Adrenal gland (tissue), 12 donors: Measurements from ENCODE around the gene TMEM267. TPM values are rescaled to one million over a fixed set of nuclear protein-coding genes. Genes with fewer than 3 reads are reported as not detected.
"Not testable (repeated sequence)": the region's sequence is repeated elsewhere in the genome, so short reads cannot be mapped to it uniquely, and the experiment has no call there.

Experiments used
- DNase-seq, 7 donors: peaks; one replicate each; pipeline ENCODE4 v3.0.0-alpha.2; 2019 to 2020
- H3K27ac ChIP-seq, 5 donors: fragments of 200-600 bp; sonication (generic) in 4 of 5; 1 replicate in 3 of 5; 2 replicates in 2 of 5; pipeline versions ENCODE4 v1.5.1 to v1.8.0; 2016 to 2020; ENCODE audit warnings: mild to moderate bottlenecking in 1 of 5
- H3K27me3 ChIP-seq: fragments of 200-600 bp; 2 replicates; pipeline ENCODE4 v1.8.0; 2021
- H3K36me3 ChIP-seq, 2 donors: fragments of 200-600 bp; replicated peaks in 1 of 2; 1 replicate in 1 of 2; 2 replicates in 1 of 2; pipeline versions ENCODE4 v1.5.1 to v1.8.0; 2018 to 2022
- H3K4me1 ChIP-seq, 2 donors: fragments of 200-600 bp; replicated peaks in 1 of 2; 1 replicate in 1 of 2; 2 replicates in 1 of 2; pipeline versions ENCODE4 v1.5.1 to v1.8.0; 2018 to 2021
- H3K4me3 ChIP-seq, 4 donors: fragments of 200-600 bp; sonication (generic) in 3 of 4; one replicate each; pipeline ENCODE4 v1.5.1; 2016 to 2018
- H3K9me3 ChIP-seq, 3 donors: fragments of 200-600 bp; sonication (generic) in 1 of 3; replicated peaks in 1 of 3; 1 replicate in 2 of 3; 2 replicates in 1 of 3; pipeline versions ENCODE4 v1.5.1 to v1.8.0; 2016 to 2021
- CTCF ChIP-seq, 6 experiments: fragments of 450-650 bp in 4 of 6; fragments of 200-600 bp in 2 of 6; sonication (generic) in 1 of 6; IDR thresholded peaks; 1 replicate in 5 of 6; 2 replicates in 1 of 6; pipeline versions ENCODE4 v1.5.1 to v1.8.0; 2016 to 2021; ENCODE audit warnings: antibody characterized with exemption in 6 of 6, mild to moderate bottlenecking in 2 of 6, moderate library complexity in 1 of 6
- POLR2A ChIP-seq, 2 donors: fragments of 450-650 bp; IDR thresholded peaks; one replicate each; pipeline ENCODE4 v1.6.1; 2017; ENCODE audit warnings: antibody characterized with exemption in 2 of 2, mild to moderate bottlenecking in 2 of 2, moderate library complexity in 1 of 2
- WGBS, 4 donors: extraction: QIAGEN DNeasy Blood & Tissue Kit in 2 of 4; methylation state at CpG; one replicate each; pipeline versions ENCODE4 v1.1.5 to v1.1.7; 2013 to 2017; 5-methylcytosine and 5-hydroxymethylcytosine counted together
- intact Hi-C, 2 donors: fragments of 100-400 bp; cut with DNase I; formaldehyde crosslinking; loops; one replicate each; pipeline versions ENCODE4 v1.14.1 to v1.15.0; 2022 to 2023
- polyA plus RNA-seq, 3 donors: library from polyadenylated mRNA; stranded (reverse); fragments of 200-250 nt in 2 of 3; fragments of 350-450 nt in 1 of 3; fragmentation: Illumina TruSeq in 1 of 3; extraction: RNeasy Lipid Tissue Mini Kit (QIAGEN cat#74804) in 1 of 3; gene quantifications; one replicate each; pipeline ENCODE4 v1.2.3, GENCODE V29; 2013 to 2014
- total RNA-seq, 9 donors: library from RNA; depleted of rRNA in 4 of 9; stranded (reverse); fragments of >200 nt in 4 of 9; fragments of 120-200 nt in 1 of 9; fragmentation: NEBNext Ultra II Directional in 1 of 9; extraction: Animal tissue kit (Norgen Biotek cat#: 25700) in 1 of 9; gene quantifications; one replicate each; pipeline versions ENCODE4 v1.1.0 to v1.2.4, GENCODE V29; 2013 to 2023
- donor health status: healthy with polysubstance abuse.
- donor health status: Bipolar disorder and iron deficiency.
- donor health status: DM: yes; HTN: yes; CAD: no.
- donor health status: DM: no; HTN: no; CAD: no.
- donor health status: DM: no; HTN: no; CAD: no.
- donor health status: DM: yes; HTN: yes; CAD: no.

The TMEM267 gene
- total and polyA plus RNA-seq, 12 donors: 1.5 to 14.0 (median 7.8) TPM

DNA sequence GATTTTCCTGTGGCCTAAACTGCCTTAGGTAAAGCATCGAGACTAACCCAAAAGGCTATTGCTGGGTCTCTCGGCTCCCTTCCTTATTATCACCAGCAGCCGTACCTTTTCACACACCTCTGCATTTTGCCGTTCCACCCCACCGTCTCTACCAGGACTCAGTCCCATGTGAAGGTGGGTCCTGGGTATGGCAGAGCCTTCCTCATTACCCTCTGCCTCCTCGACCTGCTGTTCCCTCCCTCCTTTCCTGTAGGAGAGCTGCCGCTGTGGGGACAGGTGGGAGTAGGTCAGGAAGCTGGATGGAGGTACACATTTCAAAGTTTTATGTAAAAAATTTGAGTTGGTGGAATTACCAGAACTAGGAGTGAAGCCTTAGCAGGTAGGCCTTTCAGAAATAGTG is 73.3 kb downstream of the TMEM267 start:
- DNase-seq: no peak
- Histone ChIP-seq H3K4me3 (no peak overlapping the region), H3K27ac (no peak overlapping the region), H3K4me1 (no peaks in the 10 kb centered on the region), H3K9me3 (no peaks in the 10 kb centered on the region), H3K36me3 (no peaks in the 10 kb centered on the region), H3K27me3 (no peaks in the 10 kb centered on the region)
- TF ChIP-seq CTCF (IDR thresholded peaks at IDR 0.05): no peak
- TF ChIP-seq POLR2A (IDR thresholded peaks at IDR 0.05): no peak
- 81 to 93% (median 91%) methylated on average over 7 of the region's 7 CpGs for WGBS, 4 donors
- intact Hi-C loops: no loop called here

- intact Hi-C loops: no loop called here
- no peak overlapping the region for H3K4me3 ChIP-seq
- no peak overlapping the region for H3K27ac ChIP-seq
- WGBS, 4 donors: 43 to 70% (median 66%) methylated on average over 1 to 2 of the region's 2 CpGs
- no peaks in the 10 kb centered on the region for H3K4me1 ChIP-seq
- peak in 1 of 7 donors; percentile 12 for DNase-seq
- H3K9me3 ChIP-seq: no peaks in the 10 kb centered on the region
- no peaks in the 10 kb centered on the region for H3K36me3 ChIP-seq
- no peaks in the 10 kb centered on the region for H3K27me3 ChIP-seq
- TF ChIP-seq POLR2A (IDR thresholded peaks at IDR 0.05) (no peak), CTCF (IDR thresholded peaks at IDR 0.05) (no peak)
Observed at GRCh38 chr5:43409809-43410271, 73.8 kb downstream of the TMEM267 start.

GRCh38 chr5:43402524-43403066 is 81.1 kb downstream of the TMEM267 start:
- H3K9me3 ChIP-seq, H3K4me3 ChIP-seq, DNase-seq, H3K4me1 ChIP-seq, intact Hi-C loops, H3K27ac ChIP-seq, H3K27me3 ChIP-seq, H3K36me3 ChIP-seq: not testable (repeated sequence)
- WGBS, 4 donors: 83 to 90% (median 87%) methylated on average over 16 of the region's 16 CpGs

- 55 to 72% (median 59%) methylated on average over 1 of the region's 1 CpG for WGBS, 4 donors
- Histone ChIP-seq H3K4me3 (no peak overlapping the region), H3K4me1 (peaks cover 0 to 3% of the 10 kb centered on the region in 2 donors), H3K27ac (no peak overlapping the region), H3K36me3 (no peaks in the 10 kb centered on the region), H3K9me3 (no peaks in the 10 kb centered on the region), H3K27me3 (peaks cover 3% of the 10 kb centered on the region)
- intact Hi-C loops: no loop called here
- DNase-seq: no peak
- no peak for TF ChIP-seq CTCF (IDR thresholded peaks at IDR 0.05)
- TF ChIP-seq POLR2A (IDR thresholded peaks at IDR 0.05): no peak
Observed at GRCh38 chr5:43401827-43402226, 81.8 kb downstream of the TMEM267 start.

DNA sequence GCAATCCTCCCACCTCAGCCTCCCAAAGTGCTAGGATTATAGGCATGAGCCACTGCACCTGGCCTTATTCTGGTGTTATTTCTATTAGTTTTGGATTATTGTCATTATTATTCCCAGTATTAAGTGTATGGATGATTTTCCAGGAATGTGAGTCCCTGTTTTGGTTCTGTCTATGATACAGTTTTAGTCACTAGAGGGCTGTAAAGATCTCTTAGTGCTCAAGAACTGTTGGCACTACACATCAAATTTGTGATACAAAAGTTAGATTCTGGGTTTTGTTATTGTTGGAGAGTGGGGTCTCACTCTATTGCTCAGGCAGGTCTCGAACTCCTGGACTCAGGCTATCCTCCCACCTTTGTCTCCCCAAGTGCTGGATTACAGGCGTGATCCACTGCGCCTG is 83.6 kb downstream of the TMEM267 start:
- Histone ChIP-seq H3K27me3 (peaks cover 3% of the 10 kb centered on the region), H3K36me3 (no peaks in the 10 kb centered on the region), H3K9me3 (no peaks in the 10 kb centered on the region), H3K4me3 (no peak overlapping the region), H3K27ac (no peak overlapping the region), H3K4me1 (peaks cover 0 to 5% of the 10 kb centered on the region in 2 donors)
- 72 to 77% (median 73%) methylated on average over 3 of the region's 3 CpGs for WGBS, 4 donors
- intact Hi-C loops: no loop called here
- TF ChIP-seq CTCF (IDR thresholded peaks at IDR 0.05): peak in 2 of 6 experiments; percentile 13 to 17
- no peak for TF ChIP-seq POLR2A (IDR thresholded peaks at IDR 0.05)
- DNase-seq: no peak
